MG63 (cell line): ENCODE results near the gene KLK15. TPM values are rescaled to one million over a fixed set of nuclear protein-coding genes. Genes with fewer than 3 reads are reported as not detected.

ENCODE experiments used
- DNase-seq: peaks from one replicate; pipeline ENCODE4 v3.0.0-alpha.2; 2020
- H3K27me3 ChIP-seq: fragments of 250-450 bp; sonication (Bioruptor Pico); 2 replicates; pipeline ENCODE4 v1.5.1; 2020; ENCODE audit warnings: mild to moderate bottlenecking, moderate library complexity
- H3K36me3 ChIP-seq: fragments of 250-450 bp; sonication (Bioruptor Pico); 2 replicates; pipeline ENCODE4 v1.5.1; 2020; ENCODE audit warnings: mild to moderate bottlenecking, moderate library complexity
- H3K4me3 ChIP-seq: fragments of 250-450 bp; sonication (Bioruptor Pico); 2 replicates; pipeline ENCODE4 v1.5.1; 2020; ENCODE audit warnings: mild to moderate bottlenecking, moderate library complexity
- H3K9me3 ChIP-seq: fragments of 250-450 bp; sonication (Bioruptor Pico); 2 replicates; pipeline ENCODE4 v1.5.1; 2020; ENCODE audit warnings: mild to moderate bottlenecking, moderate library complexity
- total RNA-seq: library from RNA; depleted of rRNA; stranded (reverse); fragments of >200 nt; shearing (Covaris generic); gene quantifications from 2 replicates; pipeline ENCODE4 v1.2.3, GENCODE V29; 2014; ENCODE audit warnings: low replicate concordance; rRNA removed

KLK15 gene
- not detected in 2 replicates for total RNA-seq

- H3K36me3 ChIP-seq, result no peaks in the 10 kb centered on the region
- H3K27me3 ChIP-seq, result peaks cover 15% of the 10 kb centered on the region
These were observed at the start of gene KLK15 for GRCh38 chr19:50833117-50833801. TSS of gene KLK15 (minus strand) at chr19:50833574. CDS start at chr19:50831492, 2,082 bp downstream.

GRCh38 chr19:50882188-50882587, 48.8 kb upstream of the KLK15 start:
- Histone ChIP-seq H3K4me3 (no peak overlapping the region), H3K27me3 (peaks cover 69% of the 10 kb centered on the region), H3K36me3 (no peaks in the 10 kb centered on the region), H3K9me3 (no peaks in the 10 kb centered on the region)
- DNase-seq, result no peak

More at GRCh38 chr19:50833117-50833801, at the start of gene KLK15:
- Histone ChIP-seq H3K4me3 (no peak within 1 kb of the TSS), H3K9me3 (no peaks in the 10 kb centered on the region)
- DNase-seq, result no peak

- peaks cover 65% of the 10 kb centered on the region for H3K27me3 ChIP-seq
- no peak overlapping the region for H3K4me3 ChIP-seq
- no peaks in the 10 kb centered on the region for H3K36me3 ChIP-seq
- no peaks in the 10 kb centered on the region for H3K9me3 ChIP-seq
- DNase-seq, result no peak
These were observed 46.9 kb upstream of the KLK15 start for GRCh38 chr19:50880241-50880640.

- no peak overlapping the region for H3K4me3 ChIP-seq
- peaks cover 73% of the 10 kb centered on the region for H3K27me3 ChIP-seq
- no peaks in the 10 kb centered on the region for H3K9me3 ChIP-seq
- DNase-seq, result no peak
- no peaks in the 10 kb centered on the region for H3K36me3 ChIP-seq
These were observed 45.5 kb upstream of the KLK15 start for GRCh38 chr19:50878851-50879250.

- H3K9me3 ChIP-seq, result no peaks in the 10 kb centered on the region
- no peak overlapping the region for H3K4me3 ChIP-seq
- peaks cover 73% of the 10 kb centered on the region for H3K27me3 ChIP-seq
- DNase-seq, result no peak
- no peaks in the 10 kb centered on the region for H3K36me3 ChIP-seq
These were observed 44.0 kb upstream of the KLK15 start for GRCh38 chr19:50877338-50877737.

- Histone ChIP-seq H3K27me3 (peaks cover 70% of the 10 kb centered on the region), H3K36me3 (no peaks in the 10 kb centered on the region), H3K4me3 (no peak overlapping the region), H3K9me3 (no peaks in the 10 kb centered on the region)
- DNase-seq, result no peak
These were observed 43.1 kb upstream of the KLK15 start for GRCh38 chr19:50876456-50876855.

- Histone ChIP-seq H3K36me3 (no peaks in the 10 kb centered on the region), H3K4me3 (no peak overlapping the region), H3K27me3 (peaks cover 71% of the 10 kb centered on the region), H3K9me3 (no peaks in the 10 kb centered on the region)
- DNase-seq, result no peak
These were observed 42.5 kb upstream of the KLK15 start for GRCh38 chr19:50875795-50876422.

- Histone ChIP-seq H3K27me3 (peaks cover 78% of the 10 kb centered on the region), H3K9me3 (no peaks in the 10 kb centered on the region), H3K4me3 (no peak overlapping the region), H3K36me3 (no peaks in the 10 kb centered on the region)
- DNase-seq, result no peak
These were observed 40.8 kb upstream of the KLK15 start for GRCh38 chr19:50874211-50874610.

GRCh38 chr19:50873056-50873455, 39.7 kb upstream of the KLK15 start, which contains the start of gene KLK2:
TSS of gene KLK2 (plus strand) at chr19:50873439. CDS start at chr19:50873474, 35 bp downstream.
- H3K9me3 ChIP-seq, result no peaks in the 10 kb centered on the region
- no peak within 1 kb of the TSS for H3K4me3 ChIP-seq
- no peaks in the 10 kb centered on the region for H3K36me3 ChIP-seq
- peaks cover 79% of the 10 kb centered on the region for H3K27me3 ChIP-seq
- peak; percentile 32 for DNase-seq

GRCh38 chr19:50870417-50871089, 37.2 kb upstream of the KLK15 start:
- Histone ChIP-seq H3K4me3 (no peak overlapping the region), H3K27me3 (peaks cover 92% of the 10 kb centered on the region), H3K9me3 (no peaks in the 10 kb centered on the region), H3K36me3 (no peaks in the 10 kb centered on the region)
- no peak for DNase-seq

GRCh38 chr19:50869479-50869878, 36.1 kb upstream of the KLK15 start:
- Histone ChIP-seq H3K27me3 (peaks cover 90% of the 10 kb centered on the region), H3K4me3 (no peak overlapping the region), H3K36me3 (no peaks in the 10 kb centered on the region), H3K9me3 (no peaks in the 10 kb centered on the region)
- DNase-seq, result no peak

GRCh38 chr19:50861496-50862286, 28.3 kb upstream of the KLK15 start:
- no peak for DNase-seq
- Histone ChIP-seq H3K4me3 (no peak overlapping the region), H3K27me3 (peaks cover 61% of the 10 kb centered on the region), H3K9me3 (no peaks in the 10 kb centered on the region), H3K36me3 (no peaks in the 10 kb centered on the region)

- no peaks in the 10 kb centered on the region for H3K36me3 ChIP-seq
- peaks cover 55% of the 10 kb centered on the region for H3K27me3 ChIP-seq
- H3K4me3 ChIP-seq, result no peak overlapping the region
- no peaks in the 10 kb centered on the region for H3K9me3 ChIP-seq
- no peak for DNase-seq
These were observed 27.6 kb upstream of the KLK15 start for GRCh38 chr19:50861010-50861409.

GRCh38 chr19:50859849-50860248, 26.5 kb upstream of the KLK15 start:
- H3K9me3 ChIP-seq, result no peaks in the 10 kb centered on the region
- H3K27me3 ChIP-seq, result peaks cover 54% of the 10 kb centered on the region
- no peaks in the 10 kb centered on the region for H3K36me3 ChIP-seq
- DNase-seq, result no peak
- no peak overlapping the region for H3K4me3 ChIP-seq

GRCh38 chr19:50858886-50859285, 25.5 kb upstream of the KLK15 start:
- Histone ChIP-seq H3K4me3 (no peak overlapping the region), H3K36me3 (no peaks in the 10 kb centered on the region), H3K27me3 (peaks cover 53% of the 10 kb centered on the region), H3K9me3 (no peaks in the 10 kb centered on the region)
- no peak for DNase-seq

GRCh38 chr19:50857366-50857765, 24.0 kb upstream of the KLK15 start:
- Histone ChIP-seq H3K36me3 (no peaks in the 10 kb centered on the region), H3K4me3 (no peak overlapping the region), H3K9me3 (no peaks in the 10 kb centered on the region), H3K27me3 (peaks cover 45% of the 10 kb centered on the region)
- DNase-seq, result no peak
